Measurements from ENCODE around the gene ZNF155. TPM values are rescaled to one million over a fixed set of nuclear protein-coding genes. Genes with fewer than 3 reads are reported as not detected.

The ZNF155 gene
- total and polyA plus RNA-seq, 9 donors = 5.7 to 9.3 (median 7.1) TPM

DNA sequence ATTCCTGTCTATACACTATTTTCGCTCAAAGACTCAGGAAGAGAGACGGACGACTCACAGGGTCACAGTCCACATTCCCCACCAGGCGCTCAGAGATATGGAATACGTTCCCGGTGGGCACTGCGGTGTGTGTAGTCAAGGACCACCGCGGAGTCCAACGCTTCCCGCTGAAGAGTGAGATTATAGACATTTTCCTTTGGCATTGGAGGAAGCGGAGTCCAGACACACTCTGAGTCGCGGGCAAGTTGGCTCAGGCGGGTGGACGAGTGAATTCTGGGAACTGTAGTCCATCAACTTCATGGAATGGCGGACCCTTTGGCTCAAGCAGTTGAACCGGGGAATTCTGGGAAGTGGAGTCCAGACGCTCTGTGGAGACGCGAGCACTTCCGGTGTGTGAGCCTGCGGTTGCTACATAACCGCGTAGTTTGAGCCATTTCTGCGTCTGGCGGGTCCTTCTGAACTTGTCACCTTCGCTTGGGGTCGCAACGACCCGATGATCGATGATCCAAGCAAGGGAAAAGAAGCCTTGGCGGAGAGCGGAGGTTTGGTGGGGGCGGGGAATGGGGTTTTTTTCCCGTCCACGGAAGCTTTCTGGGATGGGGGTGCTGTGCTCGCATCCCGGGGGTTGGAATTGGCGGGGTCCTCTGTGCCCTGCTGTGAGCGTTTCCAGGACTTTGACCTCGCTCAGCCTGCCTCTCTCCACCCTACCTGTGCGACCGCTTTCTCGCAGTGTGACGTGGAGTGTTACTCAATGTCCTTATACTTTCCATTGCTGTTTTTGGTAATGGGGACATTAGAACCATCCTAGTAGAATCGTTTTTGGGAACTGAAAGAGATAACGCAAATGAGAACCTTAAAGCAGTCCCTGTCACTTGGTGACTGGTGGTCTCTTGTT is 18.8 kb downstream of the ZNF155 start, which contains the start of gene ZNF230:
Gene ZNF230, plus strand, starts transcription at position 392 of the 895 bp plus-strand sequence. CDS start 4,122 bp downstream, outside the sequence.
- Histone ChIP-seq H3K36me3 (ENCODE audit: control insufficient read depth, insufficient read depth, low read length) (peaks cover 11% of the 10 kb centered on the region), H3K27me3 (ENCODE audit: control insufficient read depth, insufficient read depth, low read length) (no peaks in the 10 kb centered on the region), H3K4me3 (ENCODE audit: low read length) (peak within 1 kb of the TSS; percentile 67), H3K9me3 (replicated peaks; ENCODE audit: control insufficient read depth, low read depth, low read length) (peaks cover 16% of the 10 kb centered on the region), H3K4me1 (ENCODE audit: control insufficient read depth, insufficient read depth, low read length) (peaks cover 9% of the 10 kb centered on the region), H3K27ac (ENCODE audit: low read length) (peak within 1 kb of the TSS; percentile 77)
- DNase-seq = peak; percentile 99
- WGBS (ENCODE audit: insufficient coverage) = 0% methylated on average over 37 of the region's 48 CpGs

DNA sequence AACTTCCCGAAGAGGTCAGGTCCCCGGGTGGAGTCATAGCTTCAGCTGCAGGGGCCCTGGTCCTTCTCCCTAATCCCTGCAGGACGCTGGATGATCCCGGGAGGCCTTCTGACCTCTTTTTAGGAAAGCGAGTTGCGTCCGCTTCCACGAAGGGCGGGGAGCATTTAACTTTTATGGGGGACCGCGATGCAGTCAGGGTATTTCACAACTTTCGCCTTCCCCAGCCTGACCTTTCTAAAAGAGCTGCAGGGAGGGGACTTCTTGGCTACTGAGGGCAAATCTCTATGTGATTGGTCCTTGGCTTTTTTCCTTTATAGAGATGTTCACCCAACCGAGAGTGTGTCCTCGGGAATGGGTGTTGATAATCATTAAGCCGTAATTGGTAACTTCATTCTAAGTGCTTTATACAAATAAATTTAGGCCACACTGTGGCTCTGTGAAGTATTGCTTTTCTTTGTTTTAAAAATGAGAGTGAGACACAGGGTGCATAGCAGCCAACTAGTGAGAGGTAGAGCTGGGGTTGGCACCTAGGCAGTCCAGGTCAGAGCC is 19.5 kb downstream of the ZNF155 start:
- 0% methylated on average over 4 of the region's 15 CpGs for WGBS (ENCODE audit: insufficient coverage)
- H3K9me3 ChIP-seq (replicated peaks; ENCODE audit: control insufficient read depth, low read depth, low read length) = peaks cover 14% of the 10 kb centered on the region
- DNase-seq = no peak

DNA sequence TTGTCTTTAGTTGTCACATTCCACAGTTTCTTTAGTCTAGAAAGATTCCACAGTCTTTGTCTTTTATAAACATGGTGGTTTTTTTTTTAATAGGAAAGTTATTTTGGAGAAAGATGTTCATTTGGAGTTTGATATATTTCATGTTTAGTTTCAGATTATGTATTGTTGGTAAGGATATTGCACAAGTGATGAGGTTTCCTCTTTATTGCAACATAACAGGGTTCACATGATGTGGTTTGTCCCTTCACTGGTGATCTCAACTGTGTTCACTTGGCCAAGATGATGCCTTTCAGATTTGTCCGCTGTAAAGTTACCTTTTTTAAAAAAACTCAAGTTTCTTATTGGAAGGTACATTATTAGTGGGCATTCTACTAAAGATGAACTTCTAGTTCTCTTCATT is 22.0 kb downstream of the ZNF155 start:
- peaks cover 37% of the 10 kb centered on the region for H3K9me3 ChIP-seq (replicated peaks; ENCODE audit: control insufficient read depth, low read depth, low read length)

More for the DNA sequence above, 19.5 kb downstream of the ZNF155 start:
- Histone ChIP-seq H3K4me3 (ENCODE audit: low read length) (peak overlapping the region; percentile 67), H3K27ac (ENCODE audit: low read length) (peak overlapping the region; percentile 22), H3K4me1 (ENCODE audit: control insufficient read depth, insufficient read depth, low read length) (peaks cover 9% of the 10 kb centered on the region), H3K36me3 (ENCODE audit: control insufficient read depth, insufficient read depth, low read length) (peaks cover 16% of the 10 kb centered on the region), H3K27me3 (ENCODE audit: control insufficient read depth, insufficient read depth, low read length) (no peaks in the 10 kb centered on the region)

DNA sequence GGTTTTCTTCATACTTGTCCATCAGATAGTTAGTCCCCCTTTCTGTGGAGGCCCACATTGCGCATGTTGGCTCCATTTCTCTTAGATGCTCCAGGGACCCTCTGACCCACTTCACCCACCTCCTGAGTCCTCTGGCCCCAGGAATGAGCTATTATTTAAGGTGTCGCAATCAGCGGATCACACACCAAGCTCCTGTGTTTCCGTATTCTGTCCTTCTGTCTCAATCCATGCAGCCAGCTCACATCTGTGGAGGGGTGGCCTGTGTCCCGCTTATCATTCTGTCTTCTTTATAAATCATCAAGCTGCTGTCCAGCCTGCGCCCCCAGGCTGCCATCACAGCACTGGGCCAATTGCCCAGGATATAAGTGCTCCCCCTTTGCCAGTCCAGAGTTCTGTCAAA is 23.5 kb downstream of the ZNF155 start:
- peaks cover 7% of the 10 kb centered on the region for H3K4me1 ChIP-seq (ENCODE audit: control insufficient read depth, insufficient read depth, low read length)
- peaks cover 40% of the 10 kb centered on the region for H3K36me3 ChIP-seq (ENCODE audit: control insufficient read depth, insufficient read depth, low read length)
- no peak for DNase-seq
- H3K4me3 ChIP-seq (ENCODE audit: low read length) = no peak overlapping the region
- H3K27ac ChIP-seq (ENCODE audit: low read length) = no peak overlapping the region
- H3K9me3 ChIP-seq (replicated peaks; ENCODE audit: control insufficient read depth, low read depth, low read length) = peaks cover 48% of the 10 kb centered on the region
- 100% methylated on average over 2 of the region's 6 CpGs for WGBS (ENCODE audit: insufficient coverage)
- H3K27me3 ChIP-seq (ENCODE audit: control insufficient read depth, insufficient read depth, low read length) = peaks cover 2% of the 10 kb centered on the region

More for the DNA sequence above, 22.0 kb downstream of the ZNF155 start:
- DNase-seq = no peak
- peaks cover 2% of the 10 kb centered on the region for H3K27me3 ChIP-seq (ENCODE audit: control insufficient read depth, insufficient read depth, low read length)
- peaks cover 38% of the 10 kb centered on the region for H3K36me3 ChIP-seq (ENCODE audit: control insufficient read depth, insufficient read depth, low read length)
- peaks cover 9% of the 10 kb centered on the region for H3K4me1 ChIP-seq (ENCODE audit: control insufficient read depth, insufficient read depth, low read length)
- H3K27ac ChIP-seq (ENCODE audit: low read length) = no peak overlapping the region
- no peak overlapping the region for H3K4me3 ChIP-seq (ENCODE audit: low read length)
- WGBS (ENCODE audit: insufficient coverage) = no CpG with 5 or more reads among the region's 1 CpG

DNA sequence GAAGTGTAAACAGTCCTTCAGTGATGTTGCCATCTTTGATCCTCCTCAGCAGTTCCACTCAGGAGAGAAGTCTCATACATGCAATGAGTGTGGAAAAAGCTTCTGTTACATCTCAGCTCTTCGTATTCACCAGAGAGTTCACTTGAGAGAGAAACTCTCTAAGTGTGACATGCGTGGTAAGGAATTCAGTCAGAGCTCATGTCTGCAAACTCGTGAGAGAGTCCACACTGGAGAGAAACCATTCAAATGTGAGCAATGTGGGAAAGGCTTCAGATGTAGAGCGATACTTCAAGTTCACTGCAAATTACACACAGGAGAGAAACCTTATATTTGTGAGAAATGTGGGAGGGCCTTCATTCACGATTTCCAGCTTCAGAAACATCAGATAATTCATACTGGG is 26.5 kb downstream of the ZNF155 start:
- H3K36me3 ChIP-seq (ENCODE audit: control insufficient read depth, insufficient read depth, low read length) = peaks cover 40% of the 10 kb centered on the region
- H3K9me3 ChIP-seq (replicated peaks; ENCODE audit: control insufficient read depth, low read depth, low read length) = peaks cover 46% of the 10 kb centered on the region
- WGBS (ENCODE audit: insufficient coverage) = 100% methylated on average over 2 of the region's 5 CpGs
- no peak overlapping the region for H3K27ac ChIP-seq (ENCODE audit: low read length)
- no peaks in the 10 kb centered on the region for H3K4me1 ChIP-seq (ENCODE audit: control insufficient read depth, insufficient read depth, low read length)
- no peak for DNase-seq
- no peak overlapping the region for H3K4me3 ChIP-seq (ENCODE audit: low read length)
- peaks cover 2% of the 10 kb centered on the region for H3K27me3 ChIP-seq (ENCODE audit: control insufficient read depth, insufficient read depth, low read length)

DNA sequence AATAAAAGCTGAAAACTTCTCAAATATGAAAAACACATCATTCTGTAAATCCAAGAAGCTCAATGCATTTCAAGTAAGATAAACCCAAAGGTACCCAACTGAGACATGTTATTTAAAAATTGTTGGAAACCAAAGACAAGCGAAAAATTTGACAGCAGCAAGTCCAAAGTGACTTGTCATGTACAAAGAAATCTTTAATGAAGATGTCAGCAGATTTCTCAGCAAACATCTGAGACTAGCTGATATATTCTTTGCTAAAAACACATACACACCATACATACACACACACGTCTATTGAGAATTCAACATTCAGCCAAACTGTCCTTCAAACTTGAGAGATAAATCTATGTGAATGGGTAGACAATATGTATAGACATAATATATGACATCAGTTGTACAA is 35.5 kb downstream of the ZNF155 start:
- Histone ChIP-seq H3K4me3 (ENCODE audit: low read length) (no peak overlapping the region), H3K9me3 (replicated peaks; ENCODE audit: control insufficient read depth, low read depth, low read length) (no peaks in the 10 kb centered on the region), H3K27ac (ENCODE audit: low read length) (no peak overlapping the region), H3K27me3 (ENCODE audit: control insufficient read depth, insufficient read depth, low read length) (no peaks in the 10 kb centered on the region), H3K4me1 (ENCODE audit: control insufficient read depth, insufficient read depth, low read length) (no peaks in the 10 kb centered on the region), H3K36me3 (ENCODE audit: control insufficient read depth, insufficient read depth, low read length) (no peaks in the 10 kb centered on the region)
- no peak for DNase-seq
- no CpG with 5 or more reads among the region's 2 CpGs for WGBS (ENCODE audit: insufficient coverage)

DNA sequence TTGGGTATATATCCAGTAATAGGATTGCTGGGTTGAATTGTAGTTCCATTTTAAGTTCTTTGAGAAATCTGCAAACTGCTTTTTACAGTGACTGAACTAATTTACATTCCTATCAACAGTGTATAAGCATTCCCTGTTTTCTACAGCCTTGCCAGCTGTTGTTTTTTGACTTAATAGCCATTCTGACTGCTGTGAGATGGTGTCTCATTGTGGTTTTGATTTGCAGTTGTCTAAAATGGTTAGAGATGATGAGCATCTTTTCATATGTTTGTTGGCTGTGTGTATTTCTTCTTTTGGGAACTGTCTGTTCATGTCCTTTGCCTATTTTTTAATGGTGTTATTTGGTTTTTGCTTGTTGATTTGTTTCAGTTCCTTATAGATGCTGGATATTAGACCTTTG is 37.2 kb downstream of the ZNF155 start:
- no peak overlapping the region for H3K4me3 ChIP-seq (ENCODE audit: low read length)
- peaks cover 8% of the 10 kb centered on the region for H3K4me1 ChIP-seq (ENCODE audit: control insufficient read depth, insufficient read depth, low read length)
- no peaks in the 10 kb centered on the region for H3K9me3 ChIP-seq (replicated peaks; ENCODE audit: control insufficient read depth, low read depth, low read length)
- no peaks in the 10 kb centered on the region for H3K36me3 ChIP-seq (ENCODE audit: control insufficient read depth, insufficient read depth, low read length)
- H3K27ac ChIP-seq (ENCODE audit: low read length) = no peak overlapping the region
- DNase-seq = no peak
- no peaks in the 10 kb centered on the region for H3K27me3 ChIP-seq (ENCODE audit: control insufficient read depth, insufficient read depth, low read length)

DNA sequence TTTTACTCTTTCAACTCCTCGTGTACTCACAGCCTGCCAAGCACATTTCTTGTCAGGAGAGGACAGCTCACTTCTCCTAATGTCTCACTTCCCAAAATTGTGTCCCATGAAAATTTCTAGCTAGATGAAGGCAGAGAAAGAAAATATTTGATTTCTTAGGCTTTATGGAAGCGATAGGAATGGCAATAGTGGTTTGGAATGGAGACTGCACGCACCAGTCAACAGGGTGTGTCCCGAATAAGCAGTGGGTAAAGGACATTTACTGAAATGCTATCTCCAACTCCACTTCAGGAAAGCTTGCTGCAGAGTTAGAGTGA is 40.9 kb downstream of the ZNF155 start:
- Histone ChIP-seq H3K4me1 (ENCODE audit: control insufficient read depth, insufficient read depth, low read length) (peaks cover 8% of the 10 kb centered on the region), H3K36me3 (ENCODE audit: control insufficient read depth, insufficient read depth, low read length) (peaks cover 25% of the 10 kb centered on the region), H3K27ac (ENCODE audit: low read length) (peak overlapping the region; percentile 57), H3K9me3 (replicated peaks; ENCODE audit: control insufficient read depth, low read depth, low read length) (peaks cover 9% of the 10 kb centered on the region), H3K4me3 (ENCODE audit: low read length) (peak overlapping the region; percentile 88), H3K27me3 (ENCODE audit: control insufficient read depth, insufficient read depth, low read length) (no peaks in the 10 kb centered on the region)
- DNase-seq = no peak
- no CpG with 5 or more reads among the region's 4 CpGs for WGBS (ENCODE audit: insufficient coverage)

DNA sequence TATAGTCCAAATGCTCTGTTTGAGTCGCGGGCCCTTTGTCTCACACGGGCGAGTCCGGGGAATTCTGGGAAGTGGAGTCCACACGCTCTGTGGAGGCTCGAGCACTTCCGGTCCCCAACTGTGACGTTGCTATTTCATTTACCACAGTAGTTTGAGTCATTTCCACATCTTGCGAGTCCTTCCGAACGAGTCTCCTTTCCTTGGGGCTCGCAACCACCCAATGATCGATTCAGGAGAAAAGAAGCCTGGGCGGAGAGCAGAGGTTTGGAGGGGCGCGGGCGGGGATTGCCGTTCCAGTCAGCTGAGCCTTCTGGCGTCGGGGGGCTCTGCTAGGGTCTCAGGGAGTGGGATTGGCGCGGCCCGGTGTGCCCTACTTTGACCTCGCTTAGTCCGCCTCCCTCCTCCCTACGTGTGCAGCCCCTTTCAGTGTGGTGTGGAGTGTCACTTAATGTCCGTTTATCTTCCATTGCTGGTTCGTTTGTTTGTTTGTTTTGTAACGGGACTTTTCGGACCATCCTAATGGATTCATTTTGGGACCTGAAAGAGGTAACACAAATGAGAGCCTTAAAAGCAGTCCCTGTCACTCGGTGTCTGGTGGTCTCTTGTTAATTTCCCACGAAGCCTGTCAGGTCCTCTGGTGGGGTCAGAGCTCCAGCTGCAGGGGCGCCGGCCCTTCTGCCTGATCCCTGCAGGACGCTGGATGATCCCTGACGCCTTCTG is 41.4 kb downstream of the ZNF155 start, which contains the start of gene ZNF222:
Gene ZNF222, plus strand, starts transcription at position 163 of the 720 bp plus-strand sequence. Its CDS starts 58 bp downstream, at position 221.
- DNase-seq = peak; percentile 97
- H3K4me3 ChIP-seq (ENCODE audit: low read length) = peak within 1 kb of the TSS; percentile 88
- peaks cover 11% of the 10 kb centered on the region for H3K9me3 ChIP-seq (replicated peaks; ENCODE audit: control insufficient read depth, low read depth, low read length)
- no peaks in the 10 kb centered on the region for H3K27me3 ChIP-seq (ENCODE audit: control insufficient read depth, insufficient read depth, low read length)
- peaks cover 8% of the 10 kb centered on the region for H3K4me1 ChIP-seq (ENCODE audit: control insufficient read depth, insufficient read depth, low read length)
- peak within 1 kb of the TSS; percentile 67 for H3K27ac ChIP-seq (ENCODE audit: low read length)
- peaks cover 28% of the 10 kb centered on the region for H3K36me3 ChIP-seq (ENCODE audit: control insufficient read depth, insufficient read depth, low read length)
- WGBS (ENCODE audit: insufficient coverage) = 2% methylated on average over 22 of the region's 37 CpGs

DNA sequence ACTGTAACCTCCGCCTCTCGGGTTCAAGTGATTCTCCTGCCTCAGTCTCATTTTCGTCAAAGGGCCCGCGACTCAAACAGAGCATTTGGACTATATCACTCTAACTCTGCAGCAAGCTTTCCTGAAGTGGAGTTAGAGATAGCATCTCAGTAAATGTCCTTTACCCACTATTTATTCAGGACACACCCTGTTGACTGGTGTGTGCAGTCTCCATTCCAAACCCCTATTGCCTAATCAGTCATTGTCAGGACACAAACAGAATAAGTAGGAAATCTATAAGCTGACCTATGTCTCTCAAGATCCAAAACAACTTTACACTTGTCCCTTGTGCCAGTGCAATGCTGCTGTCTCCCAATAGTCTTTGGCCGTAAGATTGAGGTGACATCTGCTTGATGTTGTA is 42.6 kb downstream of the ZNF155 start:
- 100% methylated on average over 1 of the region's 6 CpGs for WGBS (ENCODE audit: insufficient coverage)
- Histone ChIP-seq H3K4me1 (ENCODE audit: control insufficient read depth, insufficient read depth, low read length) (peaks cover 8% of the 10 kb centered on the region), H3K36me3 (ENCODE audit: control insufficient read depth, insufficient read depth, low read length) (peaks cover 34% of the 10 kb centered on the region), H3K4me3 (ENCODE audit: low read length) (no peak overlapping the region), H3K27ac (ENCODE audit: low read length) (no peak overlapping the region), H3K27me3 (ENCODE audit: control insufficient read depth, insufficient read depth, low read length) (no peaks in the 10 kb centered on the region), H3K9me3 (replicated peaks; ENCODE audit: control insufficient read depth, low read depth, low read length) (peaks cover 20% of the 10 kb centered on the region)
- DNase-seq = no peak

Measured in muscle of leg (tissue), 11 donors.